K562 (cell line): ENCODE measurements around the gene SMAD3. TPM values are rescaled to one million over a fixed set of nuclear protein-coding genes. Genes with fewer than 3 reads are reported as not detected.

ENCODE experiments used
- ATAC-seq: fragments of 200-7000 bp; cut with Tn5 transposase; 3 replicates; pipeline ENCODE4 v1.9.1; 2020; ENCODE audit warnings: moderate library complexity
- BruUV-seq: library from RNA; stranded (reverse); fragments of 400-500 nt; replicated peaks from 2 replicates; lab custom pipeline; 2021; lab: Mats Ljungman, UMichigan
- CTCF ChIA-PET: fragments of 300-600 bp; formaldehyde crosslinking; extraction: SDS; loops from one replicate; lab custom pipeline; 2021; ENCODE audit warnings: low intra/inter-chr PET ratio; lab: Yijun Ruan, JAX
- POLR2A ChIA-PET: fragments of 300-600, 350-650 bp; sonication (Branson Sonifier 250); formaldehyde crosslinking; extraction: SDS; loops from one replicate; lab custom pipeline; 2021; ENCODE audit warnings: antibody characterized with exemption, inconsistent platforms; lab: Yijun Ruan, JAX
- DNase-seq, 4 experiments: peaks; one replicate each; pipeline versions ENCODE4 v3.0.0 to v3.0.0-alpha.2; 2011 to 2018; ENCODE audit warnings: low spot score in 3 of 4, mixed read lengths in 3 of 4; ENCODE audit errors: extremely low read depth in 1 of 4
- FAIRE-seq: peaks from 2 replicates; lab custom pipeline; 2011; peaks lifted over from hg19 to GRCh38; lab: Jason Lieb, UNC
- H2AFZ ChIP-seq: 2 replicates; pipeline ENCODE4 v1.6.0; 2011; ENCODE audit warnings: low read depth, low read length, control low read depth, inconsistent platforms
- H3K27ac ChIP-seq: fragments of 200-600 bp; 3 replicates; pipeline ENCODE4 v1.8.0; 2011; ENCODE audit warnings: low read depth, mild to moderate bottlenecking, control low read depth, inconsistent platforms, low read length, moderate library complexity, mixed read lengths; ENCODE audit errors: extremely low read depth
- H3K27me3 ChIP-seq, 2 experiments: fragments of 300-600 bp in 1 of 2; 2 replicates in 1 of 2; 3 replicates in 1 of 2; pipeline versions ENCODE4 v1.6.0 to v1.8.0; 2011; ENCODE audit warnings: inconsistent platforms in 2 of 2, low read length in 2 of 2, mild to moderate bottlenecking in 1 of 2, mixed read lengths in 1 of 2, moderate library complexity in 1 of 2; ENCODE audit not compliant: control insufficient read depth in 2 of 2, insufficient read depth in 2 of 2
- H3K36me3 ChIP-seq: fragments of 300-600 bp; 3 replicates; pipeline ENCODE4 v1.8.0; 2011; ENCODE audit warnings: mild to moderate bottlenecking, low read length, inconsistent platforms; ENCODE audit not compliant: control insufficient read depth, insufficient read depth
- H3K4me1 ChIP-seq, 2 experiments: fragments of 200-600 bp in 1 of 2; replicated peaks in 1 of 2; 2 replicates in 1 of 2; 3 replicates in 1 of 2; pipeline versions ENCODE4 v1.5.1 to v1.8.0; 2011; ENCODE audit warnings: inconsistent platforms in 2 of 2, low read length in 2 of 2, mild to moderate bottlenecking in 1 of 2, mixed read lengths in 1 of 2, moderate library complexity in 1 of 2; ENCODE audit not compliant: control insufficient read depth in 2 of 2, insufficient read depth in 2 of 2
- H3K4me2 ChIP-seq: 2 replicates; pipeline ENCODE4 v1.6.1; 2011; ENCODE audit warnings: low read length, control low read depth, inconsistent platforms, mixed read lengths; ENCODE audit not compliant: insufficient read depth
- H3K4me3 ChIP-seq: fragments of 200-600 bp; sonication (generic), shearing (Covaris generic); 2 replicates; pipeline ENCODE4 v1.5.1; 2016; ENCODE audit warnings: control low read depth, inconsistent platforms
- H3K79me2 ChIP-seq: fragments of 200-600 bp; 3 replicates; pipeline ENCODE4 v1.8.0; 2011; ENCODE audit warnings: low read length, inconsistent platforms; ENCODE audit not compliant: control insufficient read depth, insufficient read depth
- H3K9ac ChIP-seq, 2 experiments: 2 replicates each; pipeline versions ENCODE4 v1.6.0 to v1.6.1; 2011; ENCODE audit warnings: low read depth in 2 of 2, low read length in 2 of 2, control low read depth in 1 of 2, inconsistent platforms in 1 of 2, mild to moderate bottlenecking in 1 of 2, mixed read lengths in 1 of 2; ENCODE audit not compliant: insufficient read depth in 1 of 2
- H3K9me1 ChIP-seq: one replicate; pipeline ENCODE4 v1.6.0; 2011; ENCODE audit warnings: inconsistent platforms, mild to moderate bottlenecking, low read length, moderate library complexity; ENCODE audit not compliant: control insufficient read depth, insufficient read depth
- H3K9me3 ChIP-seq: replicated peaks from 2 replicates; pipeline ENCODE4 v1.5.1; 2011; ENCODE audit warnings: low read depth, low read length, inconsistent platforms; ENCODE audit not compliant: control insufficient read depth, insufficient read depth
- H4K20me1 ChIP-seq: replicated peaks from 2 replicates; pipeline ENCODE4 v1.6.1; 2011; ENCODE audit warnings: low read length, inconsistent platforms, mixed read lengths; ENCODE audit not compliant: control insufficient read depth, insufficient read depth
- CHD4 ChIP-seq: fragments of 200-600 bp; sonication (generic); IDR thresholded peaks from 3 replicates; pipeline ENCODE4 v1.6.1; 2012; ENCODE audit warnings: low read depth, mild to moderate bottlenecking, mixed read lengths, low read length, inconsistent platforms; ENCODE audit not compliant: insufficient read depth, insufficient replicate concordance, poor library complexity, severe bottlenecking
- CXXC5 ChIP-seq: fragments of 250-450 bp; sonication (Bioruptor Pico); IDR thresholded peaks from 2 replicates; pipeline ENCODE4 v1.8.0; 2022; ENCODE audit warnings: inconsistent platforms, mild to moderate bottlenecking, moderate library complexity
- ETV5 ChIP-seq: sonication (generic); formaldehyde crosslinking; IDR thresholded peaks from 2 replicates; pipeline ENCODE4 v1.4.0; 2020; ENCODE audit warnings: low read depth, mild to moderate bottlenecking, missing genetic modification reagents
- HDAC1 ChIP-seq, 2 experiments: fragments of 450-650 bp; IDR thresholded peaks; 2 replicates each; pipeline ENCODE4 v1.6.1; 2016 to 2017; ENCODE audit warnings: inconsistent platforms in 1 of 2, mild to moderate bottlenecking in 1 of 2, moderate library complexity in 1 of 2
- HDAC2 ChIP-seq: fragments of 450-650 bp; IDR thresholded peaks from 2 replicates; pipeline ENCODE4 v1.6.1; 2016; ENCODE audit warnings: mild to moderate bottlenecking
- NCOR1 ChIP-seq: fragments of 450-650 bp; IDR thresholded peaks from 2 replicates; pipeline ENCODE4 v1.6.1; 2016; ENCODE audit warnings: mild to moderate bottlenecking, moderate library complexity
- NR4A1 ChIP-seq, 2 experiments: fragments of 250-450 bp in 1 of 2; fragments of 450-650 bp in 1 of 2; sonication (Bioruptor Pico) in 1 of 2; IDR thresholded peaks; 2 replicates each; pipeline versions ENCODE4 v1.4.0 to v1.6.1; 2016 to 2020; ENCODE audit warnings: mild to moderate bottlenecking in 2 of 2, missing compliant biosample characterization in 1 of 2, missing genetic modification characterization in 1 of 2, moderate library complexity in 1 of 2
- POU5F1 ChIP-seq: fragments of 150-350 bp; IDR thresholded peaks from 2 replicates; pipeline ENCODE4 v1.6.1; 2014; ENCODE audit warnings: borderline replicate concordance, low read length, low read depth, mild to moderate bottlenecking; ENCODE audit not compliant: partially characterized antibody
- RBFOX2 ChIP-seq: fragments of 200-400 bp; formaldehyde crosslinking; IDR thresholded peaks from 2 replicates; pipeline ENCODE4 v1.6.1; 2017; ENCODE audit warnings: low read depth, mild to moderate bottlenecking, low read length, moderate library complexity
- STAT5B ChIP-seq: fragments of 250-450 bp; sonication (Bioruptor Pico); IDR thresholded peaks from 2 replicates; pipeline ENCODE4 v1.8.0; 2021; ENCODE audit warnings: mild to moderate bottlenecking, inconsistent platforms
- ZBTB11 ChIP-seq, 3 experiments: fragments of 200-800 bp in 1 of 3; fragments of 250-450 bp in 1 of 3; fragments of 450-650 bp in 1 of 3; sonication (Bioruptor Pico) in 1 of 3; sonication (Bioruptor generic) in 1 of 3; formaldehyde crosslinking in 1 of 3; IDR thresholded peaks; 2 replicates each; pipeline versions ENCODE4 v1.6.1 to v1.8.0; 2016 to 2022; ENCODE audit warnings: mild to moderate bottlenecking in 2 of 3, missing genetic modification characterization in 2 of 3, missing compliant biosample characterization in 1 of 3, moderate library complexity in 1 of 3
- ZBTB17 ChIP-seq: fragments of 450-650 bp; formaldehyde crosslinking; IDR thresholded peaks from 2 replicates; pipeline ENCODE4 v1.4.0; 2020; ENCODE audit warnings: mild to moderate bottlenecking
- WGBS: fragments of 100-300 bp; shearing (Covaris generic); methylation state at CpG from one replicate; pipeline ENCODE4 v1.1.6; 2016; ENCODE audit warnings: low coverage, mixed read lengths; ENCODE audit not compliant: insufficient coverage; ENCODE audit errors: missing lambda C conversion rate; 5-methylcytosine and 5-hydroxymethylcytosine counted together
- in situ Hi-C: fragments of 300-500 bp; cut with MboI; formaldehyde crosslinking; loops from 4 replicates; pipeline ENCODE4 v1.15.0; 2018; ENCODE audit warnings: inconsistent platforms, mixed read lengths
- intact Hi-C: fragments of 100-400 bp; cut with micrococcal nuclease; formaldehyde crosslinking; loops from 2 replicates; pipeline ENCODE4 v1.14.2; 2022
- polyA plus RNA-seq, 8 experiments: library from polyadenylated mRNA; depleted of rRNA in 4 of 8; stranded (reverse) in 5 of 8; unstranded in 3 of 8; fragments of >200 nt; fragmentation: Nextera tagmentation in 2 of 8; fragmentation: Illumina TruSeq in 1 of 8; extraction: Ambion mirVana in 2 of 8; extraction: Trizol in 1 of 8; gene quantifications; 2 replicates each; pipeline versions ENCODE4 v1.2.1 to v1.2.3, GENCODE V29; 2011 to 2014; ENCODE audit warnings: inconsistent platforms in 1 of 8, missing spikeins in 1 of 8
- total RNA-seq, 7 experiments: library from RNA; depleted of rRNA in 6 of 7; stranded (reverse); fragments of >200 nt in 6 of 7; fragmentation: Illumina TruSeq in 2 of 7; extraction: Trizol in 2 of 7; gene quantifications; 2 replicates each; pipeline versions ENCODE4 v1.2.1 to v1.2.3, GENCODE V29; 2011 to 2021; ENCODE audit warnings: low replicate concordance in 1 of 7
- TF ChIP-seq, protein P1 (sequence below): sonication (generic); formaldehyde crosslinking; IDR thresholded peaks from 2 replicates; pipeline ENCODE4 v1.9.0; 2022; ENCODE audit warnings: mild to moderate bottlenecking, missing genetic modification reagents

The SMAD3 gene
- total and polyA plus RNA-seq, 9 of the 15 experiments (the other 6 are each of a cell fraction or from before 2014, with no cell fraction given) = 4.3 to 39.2 (median 11.1) TPM

DNA sequence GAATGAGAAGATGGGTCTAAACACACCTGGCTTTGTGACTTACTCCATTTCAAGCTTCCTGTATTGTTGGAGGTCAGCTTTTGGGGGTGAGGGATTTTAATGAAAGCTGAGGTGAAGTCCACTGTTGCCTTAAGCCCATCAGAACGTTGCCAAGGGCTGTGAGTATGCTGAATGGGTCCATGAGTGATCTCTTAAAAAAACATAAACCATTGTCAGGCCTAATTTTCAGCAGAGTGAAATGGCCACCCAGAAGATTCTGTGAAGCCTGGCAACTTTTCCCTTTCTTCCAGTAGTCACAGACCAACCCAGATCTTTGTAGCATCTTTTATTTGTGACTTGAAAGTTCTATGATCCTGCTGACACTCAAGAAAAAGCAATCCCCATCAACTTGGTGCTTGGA, 87.0 kb downstream of the SMAD3 start:
- in situ Hi-C loops (no loop called here), intact Hi-C loops (no loop called here)
- Histone ChIP-seq H4K20me1 (peaks cover 34% of the 10 kb centered on the region), H3K4me1 (peaks cover 3 to 11% of the 10 kb centered on the region in 2 experiments; a peak in 4 of 5 replicates), H3K9me3 (0 out of 2 replicates have a peak, but pooled peaks cover 1% of the 10 kb centered on the region), H3K27ac (no peak overlapping the region), H3K4me2 (no peak overlapping the region), H3K36me3 (no peaks in the 10 kb centered on the region; the same call in 1 of the 3 replicates), H3K9me1 (no peaks in the 10 kb centered on the region), H3K79me2 (no peaks in the 10 kb centered on the region; the same call in 1 of the 3 replicates), H3K27me3 (no peaks in the 10 kb centered on the region), H3K4me3 (no peak overlapping the region), H2AFZ (no peak overlapping the region), H3K9ac (no peak overlapping the region)
- no TSS peak for BruUV-seq
- WGBS = 19% methylated on average over 1 of the region's 1 CpG
- CTCF ChIA-PET = no interaction called here
- POLR2A ChIA-PET = interaction anchor here (0.9 to 1.0 kb wide), 2 partner anchors 10 to 14 kb away, joined by 3 read pairs; no protein-coding TSS in a partner anchor
- no peak for DNase-seq
- ATAC-seq = no peak
- TF ChIP-seq CXXC5 (no peak), ETV5 (CRISPR knock-in tag) (no peak), POU5F1 (no peak), ZBTB11 (CRISPR knock-in tag; IDR thresholded peaks at IDR 0.05) (no peak), NR4A1 (CRISPR knock-in tag; IDR thresholded peaks at IDR 0.05) (no peak), NR4A1 (tag; IDR thresholded peaks at IDR 0.05) (no peak), STAT5B (CRISPR knock-in tag) (no peak), RBFOX2 (no peak), HDAC1 (IDR thresholded peaks at IDR 0.05) (no peak), NCOR1 (no peak), HDAC2 (no peak), ZBTB17 (CRISPR knock-in tag) (no peak), CHD4 (no peak)
- TF ChIP-seq, protein P1, sequence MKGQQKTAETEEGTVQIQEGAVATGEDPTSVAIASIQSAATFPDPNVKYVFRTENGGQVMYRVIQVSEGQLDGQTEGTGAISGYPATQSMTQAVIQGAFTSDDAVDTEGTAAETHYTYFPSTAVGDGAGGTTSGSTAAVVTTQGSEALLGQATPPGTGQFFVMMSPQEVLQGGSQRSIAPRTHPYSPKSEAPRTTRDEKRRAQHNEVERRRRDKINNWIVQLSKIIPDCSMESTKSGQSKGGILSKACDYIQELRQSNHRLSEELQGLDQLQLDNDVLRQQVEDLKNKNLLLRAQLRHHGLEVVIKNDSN = no peak
- no peak for FAIRE-seq
